IPS-15b (cell line): Measurements from ENCODE around the gene CNNM2.

ENCODE experiments used
- H3K27me3 ChIP-seq: one replicate; pipeline ENCODE4 v1.6.1; 2013; ENCODE audit warnings: low read length; ENCODE audit not compliant: control insufficient read depth, insufficient read depth
- H3K36me3 ChIP-seq: one replicate; pipeline ENCODE4 v1.6.1; 2013; ENCODE audit warnings: low read length; ENCODE audit not compliant: control insufficient read depth, insufficient read depth
- H3K4me1 ChIP-seq: one replicate; pipeline ENCODE4 v1.6.1; 2013; ENCODE audit warnings: mild to moderate bottlenecking, low read length; ENCODE audit not compliant: control insufficient read depth, insufficient read depth
- H3K4me3 ChIP-seq: one replicate; pipeline ENCODE4 v1.5.1; 2013; ENCODE audit warnings: low read depth, low read length
- H3K9ac ChIP-seq: one replicate; pipeline ENCODE4 v1.6.1; 2013; ENCODE audit warnings: low read depth, mild to moderate bottlenecking, low read length
- H3K9me3 ChIP-seq: one replicate; pipeline ENCODE4 v1.6.1; 2013; ENCODE audit warnings: mild to moderate bottlenecking, low read length; ENCODE audit not compliant: control insufficient read depth, insufficient read depth

CNNM2 gene

DNA sequence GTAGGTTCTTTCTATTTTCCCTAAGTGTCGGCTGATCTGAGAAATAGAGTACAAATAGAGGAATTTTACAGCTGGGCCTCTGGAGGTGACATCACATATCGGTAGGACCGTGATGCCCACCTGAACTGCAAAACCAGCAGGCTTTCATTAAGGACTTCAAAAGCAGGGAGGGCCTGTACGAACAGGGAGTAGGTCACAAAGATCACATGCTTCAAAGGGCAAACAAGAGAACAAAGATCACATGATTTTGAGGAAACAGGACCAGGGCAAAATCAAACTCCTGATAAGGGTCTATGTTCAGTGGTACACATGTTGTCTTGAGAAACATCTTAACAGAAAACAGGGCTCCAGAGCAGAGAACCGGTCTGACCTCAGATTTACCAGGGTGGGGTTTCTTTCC lies 88.9 kb downstream of the CNNM2 start:
- H3K9me3 ChIP-seq = peaks cover 2% of the 10 kb centered on the region
- H3K4me3 ChIP-seq = no peak overlapping the region
- H3K36me3 ChIP-seq = no peaks in the 10 kb centered on the region
- no peaks in the 10 kb centered on the region for H3K27me3 ChIP-seq
- H3K9ac ChIP-seq = no peak overlapping the region
- H3K4me1 ChIP-seq = no peaks in the 10 kb centered on the region

- Histone ChIP-seq H3K36me3 (no peaks in the 10 kb centered on the region), H3K4me1 (no peaks in the 10 kb centered on the region), H3K27me3 (no peaks in the 10 kb centered on the region), H3K9ac (no peak overlapping the region), H3K4me3 (no peak overlapping the region), H3K9me3 (no peaks in the 10 kb centered on the region)
Measured at GRCh38 chr10:103013416-103013815, 95.3 kb downstream of the CNNM2 start.

- Histone ChIP-seq H3K9me3 (no peaks in the 10 kb centered on the region), H3K4me1 (no peaks in the 10 kb centered on the region), H3K4me3 (no peak overlapping the region), H3K9ac (no peak overlapping the region), H3K27me3 (no peaks in the 10 kb centered on the region), H3K36me3 (no peaks in the 10 kb centered on the region)
Measured at GRCh38 chr10:103019425-103019824, 101.3 kb downstream of the CNNM2 start.

DNA sequence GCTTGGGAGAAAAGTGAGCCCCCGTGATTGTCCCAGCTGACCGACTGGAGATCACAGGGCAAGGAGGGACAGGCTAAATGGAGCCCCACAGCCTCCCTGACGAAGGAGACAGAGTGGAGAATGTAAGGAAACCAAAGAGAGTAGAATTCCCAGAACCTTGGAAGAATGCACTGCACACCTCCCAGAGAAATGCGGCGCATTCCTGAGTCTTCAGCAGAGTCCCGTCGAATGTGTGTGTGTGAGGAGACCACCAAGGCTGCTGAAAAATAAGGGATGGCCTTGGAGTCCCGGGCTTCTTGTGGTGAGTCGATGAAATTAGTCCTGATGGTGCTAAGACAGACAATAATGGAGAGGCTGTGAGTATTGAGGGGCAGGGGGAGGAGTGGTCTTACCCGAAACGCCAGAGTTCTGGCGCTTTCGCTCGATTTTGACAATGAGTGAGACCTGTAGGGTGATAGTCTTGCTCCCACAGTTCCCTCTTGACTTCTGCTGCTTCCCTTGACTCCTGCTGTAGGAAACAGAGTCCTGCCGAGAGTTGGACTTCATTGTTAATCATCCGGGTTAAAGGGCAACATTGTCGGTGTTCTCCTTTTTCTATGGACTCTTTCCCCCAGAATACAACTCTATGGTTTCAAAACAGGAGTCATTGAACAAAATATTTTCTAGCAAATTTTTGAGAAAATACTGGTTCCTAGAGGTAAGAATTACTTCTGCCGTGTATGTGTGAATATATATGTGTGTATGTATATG lies 103.2 kb downstream of the CNNM2 start:
- Histone ChIP-seq H3K27me3 (no peaks in the 10 kb centered on the region), H3K9ac (no peak overlapping the region), H3K9me3 (no peaks in the 10 kb centered on the region), H3K4me3 (no peak overlapping the region), H3K36me3 (no peaks in the 10 kb centered on the region), H3K4me1 (no peaks in the 10 kb centered on the region)

DNA sequence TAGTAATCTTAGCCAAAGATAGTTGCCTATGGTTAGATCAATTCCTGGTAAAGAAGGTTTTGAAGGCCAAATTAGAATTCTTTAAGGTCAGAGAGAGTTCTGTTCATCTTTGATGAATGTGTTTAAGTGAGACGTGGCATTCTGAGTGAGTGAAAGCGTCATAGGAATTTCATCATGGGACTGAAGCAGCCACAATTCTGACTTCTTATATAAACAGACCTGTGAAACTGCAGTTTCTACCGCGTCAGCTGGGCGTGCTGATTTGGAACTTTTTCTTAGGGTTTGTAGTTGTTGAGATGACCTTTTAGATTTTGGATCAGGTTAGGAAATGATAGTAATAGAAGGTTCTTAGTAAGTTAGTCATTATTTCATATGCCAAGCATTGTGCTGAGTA lies 103.8 kb downstream of the CNNM2 start:
- Histone ChIP-seq H3K9ac (no peak overlapping the region), H3K9me3 (no peaks in the 10 kb centered on the region), H3K36me3 (no peaks in the 10 kb centered on the region), H3K4me3 (no peak overlapping the region), H3K27me3 (no peaks in the 10 kb centered on the region), H3K4me1 (no peaks in the 10 kb centered on the region)

GRCh38 chr10:103025696-103026095 lies 107.6 kb downstream of the CNNM2 start:
- H3K27me3 ChIP-seq = no peaks in the 10 kb centered on the region
- no peaks in the 10 kb centered on the region for H3K9me3 ChIP-seq
- H3K4me3 ChIP-seq = no peak overlapping the region
- H3K9ac ChIP-seq = no peak overlapping the region
- H3K36me3 ChIP-seq = no peaks in the 10 kb centered on the region
- H3K4me1 ChIP-seq = no peaks in the 10 kb centered on the region

GRCh38 chr10:103038570-103038969 lies 120.5 kb downstream of the CNNM2 start:
- Histone ChIP-seq H3K4me1 (peaks cover 16% of the 10 kb centered on the region), H3K27me3 (no peaks in the 10 kb centered on the region), H3K9ac (no peak overlapping the region), H3K4me3 (no peak overlapping the region), H3K36me3 (no peaks in the 10 kb centered on the region), H3K9me3 (no peaks in the 10 kb centered on the region)

- no peaks in the 10 kb centered on the region for H3K36me3 ChIP-seq
- H3K4me1 ChIP-seq = peaks cover 27% of the 10 kb centered on the region
- H3K9ac ChIP-seq = no peak overlapping the region
Measured at GRCh38 chr10:103040418-103040817, 122.3 kb downstream of the CNNM2 start.

GRCh38 chr10:103041391-103041790 lies 123.3 kb downstream of the CNNM2 start:
- Histone ChIP-seq H3K27me3 (no peaks in the 10 kb centered on the region), H3K4me3 (no peak overlapping the region), H3K9me3 (no peaks in the 10 kb centered on the region)

More at GRCh38 chr10:103040418-103040817, 122.3 kb downstream of the CNNM2 start:
- Histone ChIP-seq H3K4me3 (no peak overlapping the region), H3K27me3 (no peaks in the 10 kb centered on the region), H3K9me3 (no peaks in the 10 kb centered on the region)

GRCh38 chr10:103042129-103042528 lies 124.0 kb downstream of the CNNM2 start:
- H3K4me1 ChIP-seq = peaks cover 25% of the 10 kb centered on the region
- H3K9me3 ChIP-seq = no peaks in the 10 kb centered on the region
- no peaks in the 10 kb centered on the region for H3K36me3 ChIP-seq
- H3K27me3 ChIP-seq = no peaks in the 10 kb centered on the region
- H3K4me3 ChIP-seq = no peak overlapping the region
- H3K9ac ChIP-seq = no peak overlapping the region

More at GRCh38 chr10:103041391-103041790, 123.3 kb downstream of the CNNM2 start:
- H3K36me3 ChIP-seq = no peaks in the 10 kb centered on the region
- H3K9ac ChIP-seq = no peak overlapping the region
- H3K4me1 ChIP-seq = peaks cover 25% of the 10 kb centered on the region

DNA sequence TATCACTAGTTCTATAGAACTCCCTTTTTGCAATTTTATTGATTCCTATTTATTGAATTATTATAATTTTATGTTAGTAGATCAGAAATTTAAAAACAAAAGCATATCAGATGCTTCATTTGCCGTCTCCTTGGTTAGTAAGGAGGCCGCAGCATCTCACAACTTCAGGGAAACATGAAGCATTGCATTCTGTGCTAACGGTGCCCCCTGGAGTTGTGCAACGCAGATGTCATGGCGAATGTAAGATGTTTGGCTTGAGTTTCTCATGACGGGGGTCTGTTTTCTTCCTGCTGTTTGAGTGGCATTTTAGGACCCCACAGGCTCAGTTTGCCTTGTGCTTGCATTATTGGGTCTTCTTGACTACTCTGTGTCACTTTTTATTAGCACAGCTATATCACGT lies 124.8 kb downstream of the CNNM2 start:
- Histone ChIP-seq H3K4me3 (no peak overlapping the region), H3K9ac (no peak overlapping the region), H3K36me3 (no peaks in the 10 kb centered on the region), H3K4me1 (peaks cover 25% of the 10 kb centered on the region), H3K9me3 (no peaks in the 10 kb centered on the region), H3K27me3 (no peaks in the 10 kb centered on the region)

DNA sequence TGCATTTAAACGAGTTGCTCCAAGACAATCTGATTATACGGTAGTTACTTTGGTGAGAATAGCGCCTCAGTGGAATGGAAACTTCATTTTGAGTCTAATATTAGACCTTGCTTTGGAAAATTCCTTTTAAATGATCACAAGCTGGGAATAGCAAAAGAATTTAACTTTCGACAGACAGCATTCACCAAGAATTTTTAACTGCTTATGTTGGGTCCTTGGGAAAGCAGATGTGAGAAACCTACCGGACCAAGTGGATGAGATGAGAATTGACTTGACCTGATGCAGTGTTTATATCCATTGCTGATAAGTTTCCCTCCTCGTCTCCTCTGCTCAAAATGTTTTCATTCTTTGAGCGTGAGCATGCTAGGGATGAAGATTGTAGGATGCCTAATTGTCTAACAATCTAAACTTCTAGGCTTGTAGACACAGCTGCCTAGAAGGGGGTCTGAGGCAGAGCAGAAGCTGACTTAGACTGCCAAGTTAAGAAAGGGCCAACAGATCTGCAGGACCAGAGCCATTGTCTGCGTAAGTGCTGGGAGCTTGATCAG lies 126.9 kb downstream of the CNNM2 start:
- H3K4me3 ChIP-seq = no peak overlapping the region
- H3K27me3 ChIP-seq = no peaks in the 10 kb centered on the region
- H3K9ac ChIP-seq = no peak overlapping the region
- peaks cover 25% of the 10 kb centered on the region for H3K4me1 ChIP-seq
- no peaks in the 10 kb centered on the region for H3K36me3 ChIP-seq
- no peaks in the 10 kb centered on the region for H3K9me3 ChIP-seq
